ENCODE data around the gene OR2J2. TPM values are rescaled to one million over a fixed set of nuclear protein-coding genes. Genes with fewer than 3 reads are reported as not detected.
"Not testable (repeated sequence)": the region's sequence is repeated elsewhere in the genome, so short reads cannot be mapped to it uniquely, and the experiment has no call there.

OR2J2 gene
- total RNA-seq, 4 donors from 2014 or later: 0.44 TPM; not detected in 3

- no peak for TF ChIP-seq CTCF (IDR thresholded peaks at IDR 0.05)
- TF ChIP-seq POLR2A (IDR thresholded peaks at IDR 0.05): no peak
- 81 to 93% methylated on average over 2 of the region's 2 CpGs for WGBS, 2 donors
- no peak for DNase-seq
- intact Hi-C loops (cut with DNase I): no loop called here
- Histone ChIP-seq H3K27me3 (no peaks in the 10 kb centered on the region), H3K9me3 (no peaks in the 10 kb centered on the region), H3K36me3 (no peaks in the 10 kb centered on the region), H3K27ac (no peak overlapping the region), H3K4me1 (no peaks in the 10 kb centered on the region), H3K4me3 (replicated peaks in 1 of 3) (no peak overlapping the region)
These were observed 40.8 kb downstream of the OR2J2 start for GRCh38 chr6:29211488-29211887.

GRCh38 chr6:29216528-29216927, 45.8 kb downstream of the OR2J2 start:
- TF ChIP-seq POLR2A (IDR thresholded peaks at IDR 0.05): no peak
- Histone ChIP-seq H3K4me3 (replicated peaks in 1 of 3) (no peak overlapping the region), H3K4me1 (no peaks in the 10 kb centered on the region), H3K27me3 (no peaks in the 10 kb centered on the region), H3K9me3 (no peaks in the 10 kb centered on the region), H3K36me3 (no peaks in the 10 kb centered on the region), H3K27ac (no peak overlapping the region)
- no peak for DNase-seq
- intact Hi-C loops (cut with DNase I): no loop called here

GRCh38 chr6:29217242-29217641, 46.5 kb downstream of the OR2J2 start:
- H3K9me3 ChIP-seq; H3K36me3 ChIP-seq; H3K4me1 ChIP-seq; H3K4me3 ChIP-seq (replicated peaks in 1 of 3); intact Hi-C loops (cut with DNase I); H3K27me3 ChIP-seq; H3K27ac ChIP-seq; DNase-seq: not testable (repeated sequence)
- WGBS, 2 donors: 40 to 74% methylated on average over 2 of the region's 2 CpGs

GRCh38 chr6:29218056-29218455, 47.3 kb downstream of the OR2J2 start:
- H3K4me3 ChIP-seq (replicated peaks in 1 of 3); H3K4me1 ChIP-seq; H3K27ac ChIP-seq; H3K36me3 ChIP-seq; DNase-seq; intact Hi-C loops (cut with DNase I); H3K9me3 ChIP-seq; H3K27me3 ChIP-seq: not testable (repeated sequence)
- 40 to 78% methylated on average over 1 of the region's 1 CpG for WGBS, 2 donors

Other genes starting within 250 kb of the OR2J2 start
- gene TRIM27, start 246.9 kb upstream of the OR2J2 start, total RNA-seq: 10 to 100 TPM; 57.1 to 73.2 (median 66.7) TPM
- gene ZNF311, start 165.6 kb upstream of the OR2J2 start, total RNA-seq: 1 to 10 TPM; 1.0 to 2.0 (median 1.6) TPM
- gene OR2W1, start 125.7 kb upstream of the OR2J2 start, total RNA-seq: not detected
- gene OR2B3, start 83.6 kb upstream of the OR2J2 start, total RNA-seq: not detected
- gene OR2J1, start 71.4 kb upstream of the OR2J2 start, total RNA-seq: not detected
- gene OR2J3, start 62.8 kb upstream of the OR2J2 start, total RNA-seq: not detected
- gene OR14J1, start 130.8 kb downstream of the OR2J2 start, total RNA-seq: not detected
- gene OR5V1, start 198.0 kb downstream of the OR2J2 start, total RNA-seq: not detected
- gene OR12D3, start 204.4 kb downstream of the OR2J2 start, total RNA-seq: not detected
- not detected for gene OR12D2, start 224.7 kb downstream of the OR2J2 start, total RNA-seq
- gene OR12D1, start 244.0 kb downstream of the OR2J2 start, total RNA-seq: not detected

Measured in thyroid gland (tissue), 4 donors.